ENCODE results near the gene RAD50. TPM values are rescaled to one million over a fixed set of nuclear protein-coding genes. Genes with fewer than 3 reads are reported as not detected.
A peak's percentile ranks its signal among the peaks of the same experiment; 100 is the strongest.

RAD50 gene
- total and polyA plus RNA-seq, 10 of the 15 experiments (the other 5 are each of a cell fraction or from before 2014, with no cell fraction given), result 12.8 to 68.6 (median 47.0) TPM

- RAD21 ChIA-PET (ENCODE audit: unreplicated experiment), result interaction anchor here (0.9 to 5.7 kb wide), 19 partner anchors 11 to 254 kb away, joined by 3 to 113 read pairs (median 4); partner anchors contain the start of genes IL13, IL4, KIF3A and SOWAHA
- peaks cover 45% of the 10 kb centered on the region for H3K4me1 ChIP-seq (ENCODE audit: control insufficient read depth, insufficient read depth, low read length)
- peak overlapping the region; percentile 1 for H3K27ac ChIP-seq (ENCODE audit: control insufficient read depth, insufficient read depth)
- FAIRE-seq (no peak), ATAC-seq (peak; percentile 60), DNase-seq (ENCODE audit: low read depth, low spot score) (no peak)
- in situ Hi-C loops (cut with MboI) (no loop called here), intact Hi-C loops (cut with micrococcal nuclease; ENCODE audit: unreplicated experiment) (loop anchor here (2.0 kb wide), 1 partner anchor 20 kb away; no protein-coding TSS in a partner anchor)
- CTCF ChIA-PET, result interaction anchor here (0.8 to 4.8 kb wide), 9 partner anchors 11 to 179 kb away, joined by 3 to 28 read pairs (median 10); partner anchors contain the start of gene IL13
- POLR2A ChIA-PET, result interaction anchor here (0.6 to 6.3 kb wide), 7 partner anchors 11 to 226 kb away, joined by 3 to 53 read pairs (median 8); partner anchors contain the start of gene IL13
- no peaks in the 10 kb centered on the region for H3K27me3 ChIP-seq (replicated peaks in 1 of 2; ENCODE audit: control insufficient read depth in 2 of 2, insufficient read depth in 2 of 2, low read length in 1 of 2)
- BruUV-seq (replicated peaks), result no TSS peak
- H3K4me3 ChIP-seq, result no peak overlapping the region
- 4% methylated on average over 3 of the region's 3 CpGs for WGBS (ENCODE audit: insufficient coverage, insufficient replicate concordance, low lambda C conversion rate, missing lambda C conversion rate)
- SMC1A ChIA-PET (ENCODE audit: uncharacterized antibody, unreplicated experiment), result interaction anchor here (0.7 to 7.8 kb wide), 20 partner anchors 9 to 179 kb away, joined by 3 to 119 read pairs (median 5); partner anchors contain the start of genes CCNI2, IL13, IL4 and KIF3A
- H3K36me3 ChIP-seq (ENCODE audit: control insufficient read depth in 2 of 2, insufficient read depth in 2 of 2, low read length in 1 of 2), result peaks cover 20 to 39% of the 10 kb centered on the region in 2 experiments
- H3K9ac ChIP-seq (ENCODE audit: control insufficient read depth, insufficient read depth, low read length), result 0 out of 2 replicates have a peak overlapping the region, but pooled peaks have one; percentile 2
- H3K9me3 ChIP-seq (replicated peaks; ENCODE audit: control insufficient read depth, insufficient read depth, low read length), result no peaks in the 10 kb centered on the region
- H3K4me2 ChIP-seq (ENCODE audit: control insufficient read depth, insufficient read depth), result peak overlapping the region; percentile 49
- H4K20me1 ChIP-seq (ENCODE audit: control insufficient read depth, insufficient read depth), result no peaks in the 10 kb centered on the region
- no peaks in the 10 kb centered on the region for H3K79me2 ChIP-seq (ENCODE audit: control insufficient read depth, insufficient read depth, low read length)
- no peak overlapping the region for H2AFZ ChIP-seq (ENCODE audit: control insufficient read depth, low read depth, low read length)
- TF ChIP-seq PML (IDR thresholded peaks at IDR 0.05; ENCODE audit: low read length), result no peak
- peak; percentile 32 for TF ChIP-seq SKIL (IDR thresholded peaks at IDR 0.05; ENCODE audit: low read depth, poor library complexity, severe bottlenecking)
- peak; percentile 16 for TF ChIP-seq BCL3 (IDR thresholded peaks at IDR 0.05; ENCODE audit: borderline replicate concordance, insufficient read depth, low read depth, low read length, poor library complexity, severe bottlenecking)
- 0 out of 2 replicates have a peak, but pooled peaks have one; percentile 26 for TF ChIP-seq JUNB (IDR thresholded peaks at IDR 0.05)
- TF ChIP-seq E2F8 (IDR thresholded peaks at IDR 0.05; ENCODE audit: low read depth, partially characterized antibody), result no peak
- peak; percentile 89 for TF ChIP-seq ZSCAN29 (IDR thresholded peaks at IDR 0.05)
- peak; percentile 79; the same call in 1 of the 2 replicates for TF ChIP-seq CREM (IDR thresholded peaks at IDR 0.05; ENCODE audit: low read depth)
- TF ChIP-seq RUNX3 (IDR thresholded peaks at IDR 0.05; ENCODE audit: low read length), result peak; percentile 81
- peak; percentile 23 to 25; a peak in 1 of 4 replicates for TF ChIP-seq BHLHE40 (IDR thresholded peaks at IDR 0.05; ENCODE audit: borderline replicate concordance in 1 of 2, low read depth in 2 of 2, low read length in 1 of 2)
- no peak for TF ChIP-seq CTCF (IDR thresholded peaks at IDR 0.05 in 2 of 3, conservative IDR thresholded peaks at IDR 0.05 in 1 of 3; ENCODE audit: control insufficient read depth in 2 of 3, extremely low read depth in 1 of 3, insufficient read depth in 1 of 3, low read depth in 3 of 3, low read length in 3 of 3)
- TF ChIP-seq NFIC (IDR thresholded peaks at IDR 0.05; ENCODE audit: low read depth, low read length), result peak; percentile 85
- peak; percentile 78 to 82; a peak in 2 of 4 replicates for TF ChIP-seq IKZF2 (IDR thresholded peaks at IDR 0.05)
These were observed 84.5 kb downstream of the RAD50 start for GRCh38 chr5:132641241-132641723.

Data from GM12878 (cell line).